HG03520 (cell line): ENCODE measurements around the gene EIF2D.
"Not testable (repeated sequence)": the region's sequence is repeated elsewhere in the genome, so short reads cannot be mapped to it uniquely, and the experiment has no call there.

ENCODE experiments used
- ATAC-seq: cut with Tn5 transposase; IDR thresholded peaks from one replicate; pipeline ENCODE4 v1.9.1; 2021; ENCODE audit warnings: mild to moderate bottlenecking, moderate library complexity; ENCODE audit not compliant: unreplicated experiment

The EIF2D gene

GRCh38 chr1:206612129-206612876, at the start of gene EIF2D:
EIF2D (minus strand) TSS chr1:206612465; CDS start chr1:206612342, 123 bp downstream.
- ATAC-seq: peak; percentile 86

- no peak for ATAC-seq
Observed at GRCh38 chr1:206661161-206661820, 49.0 kb upstream of the EIF2D start.

- no peak for ATAC-seq
Observed at GRCh38 chr1:206660136-206660535, 47.9 kb upstream of the EIF2D start.

- no peak for ATAC-seq
Observed at GRCh38 chr1:206658981-206659273, 46.7 kb upstream of the EIF2D start.

GRCh38 chr1:206658264-206658980, 46.2 kb upstream of the EIF2D start:
- ATAC-seq: no peak

- no peak for ATAC-seq
Observed at GRCh38 chr1:206657751-206658150, 45.5 kb upstream of the EIF2D start.

- no peak for ATAC-seq
Observed at GRCh38 chr1:206656936-206657335, 44.7 kb upstream of the EIF2D start.

- ATAC-seq: no peak
Observed at GRCh38 chr1:206655471-206655882, 43.2 kb upstream of the EIF2D start.

- ATAC-seq: no peak
Observed at GRCh38 chr1:206654828-206655227, 42.6 kb upstream of the EIF2D start.

- no peak for ATAC-seq
Observed at GRCh38 chr1:206653715-206654459, 41.6 kb upstream of the EIF2D start.

GRCh38 chr1:206651958-206652890, 40.0 kb upstream of the EIF2D start:
- no peak for ATAC-seq

- no peak for ATAC-seq
Observed at GRCh38 chr1:206651014-206651413, 38.7 kb upstream of the EIF2D start.

GRCh38 chr1:206649261-206649921, 37.1 kb upstream of the EIF2D start:
- no peak for ATAC-seq

- ATAC-seq: no peak
Observed at GRCh38 chr1:206647224-206647623, 35.0 kb upstream of the EIF2D start.

- no peak for ATAC-seq
Observed at GRCh38 chr1:206646504-206646903, 34.2 kb upstream of the EIF2D start.

GRCh38 chr1:206643118-206643698, 30.9 kb upstream of the EIF2D start:
- no peak for ATAC-seq

- ATAC-seq: not testable (repeated sequence)
Observed at GRCh38 chr1:206642074-206642473, 29.8 kb upstream of the EIF2D start.

- ATAC-seq: no peak
Observed at GRCh38 chr1:206637605-206638004, 25.3 kb upstream of the EIF2D start.

- ATAC-seq: no peak
Observed at GRCh38 chr1:206636671-206637070, 24.4 kb upstream of the EIF2D start.
